DND-41 (cell line): Measurements from ENCODE around the gene IQCH.
A peak's percentile ranks its signal among the peaks of the same experiment; 100 is the strongest.
"Not testable (repeated sequence)": the region's sequence is repeated elsewhere in the genome, so short reads cannot be mapped to it uniquely, and the experiment has no call there.

ENCODE experiments used
- ATAC-seq: fragments of 200-7000 bp; cut with Tn5 transposase; 3 replicates; pipeline ENCODE4 v1.9.1; 2021; ENCODE audit warnings: low read depth; ENCODE audit not compliant: insufficient read depth
- DNase-seq: peaks from one replicate; pipeline ENCODE4 v3.0.0-alpha.2; 2020
- H2AFZ ChIP-seq: 2 replicates; pipeline ENCODE4 v1.6.0; 2012; ENCODE audit warnings: low read depth, low read length
- H3K27ac ChIP-seq: 2 replicates; pipeline ENCODE4 v1.5.1; 2012; ENCODE audit warnings: low read length, inconsistent platforms
- H3K27me3 ChIP-seq: fragments of 200-600 bp; sonication (generic); 2 replicates; pipeline ENCODE4 v1.6.0; 2012; ENCODE audit warnings: low read length, mild to moderate bottlenecking, inconsistent platforms; ENCODE audit not compliant: insufficient read depth, poor library complexity
- H3K36me3 ChIP-seq: 2 replicates; pipeline ENCODE4 v1.5.1; 2012; ENCODE audit warnings: low read length, inconsistent platforms; ENCODE audit not compliant: insufficient read depth
- H3K4me1 ChIP-seq: 2 replicates; pipeline ENCODE4 v1.5.1; 2012; ENCODE audit warnings: mild to moderate bottlenecking, low read length; ENCODE audit not compliant: insufficient read depth
- H3K4me2 ChIP-seq: 2 replicates; pipeline ENCODE4 v1.6.0; 2012; ENCODE audit warnings: mild to moderate bottlenecking, moderate library complexity, low read length, inconsistent platforms; ENCODE audit not compliant: insufficient read depth
- H3K4me3 ChIP-seq, 2 experiments: fragments of 200-600 bp in 1 of 2; shearing (Covaris generic) in 1 of 2; 2 replicates each; pipeline ENCODE4 v1.5.1; 2012 to 2016; ENCODE audit warnings: inconsistent platforms in 2 of 2, low read length in 2 of 2, mild to moderate bottlenecking in 2 of 2, low read depth in 1 of 2, moderate library complexity in 1 of 2
- H3K79me2 ChIP-seq: 2 replicates; pipeline ENCODE4 v1.6.0; 2012; ENCODE audit warnings: low read length, inconsistent platforms; ENCODE audit not compliant: insufficient read depth
- H3K9ac ChIP-seq: 2 replicates; pipeline ENCODE4 v1.6.0; 2012; ENCODE audit warnings: low read depth, mild to moderate bottlenecking, inconsistent platforms, low read length, moderate library complexity
- H3K9me3 ChIP-seq: 2 replicates; pipeline ENCODE4 v1.5.1; 2012; ENCODE audit warnings: low read length, moderate library complexity, mild to moderate bottlenecking, inconsistent platforms; ENCODE audit not compliant: insufficient read depth, severe bottlenecking
- H4K20me1 ChIP-seq: 2 replicates; pipeline ENCODE4 v1.6.0; 2012; ENCODE audit warnings: low read length; ENCODE audit not compliant: insufficient read depth
- CTCF ChIP-seq: IDR thresholded peaks from 2 replicates; pipeline ENCODE4 v1.5.1; 2012; ENCODE audit warnings: borderline replicate concordance, low read length, moderate library complexity, mild to moderate bottlenecking; ENCODE audit not compliant: poor library complexity, severe bottlenecking; ENCODE audit errors: extremely low read depth
- EZH2 ChIP-seq: IDR thresholded peaks from 3 replicates; pipeline ENCODE4 v1.6.1; 2012; ENCODE audit warnings: borderline replicate concordance, low read depth, mild to moderate bottlenecking, moderate library complexity, low read length, inconsistent platforms; ENCODE audit not compliant: severe bottlenecking

IQCH gene

GRCh38 chr15:67422296-67422695 lies 167.7 kb downstream of the IQCH start:
- Histone ChIP-seq H4K20me1 (no peaks in the 10 kb centered on the region), H3K4me1 (no peaks in the 10 kb centered on the region), H2AFZ (no peak overlapping the region), H3K4me2 (no peak overlapping the region), H3K9ac (no peak overlapping the region), H3K79me2 (no peaks in the 10 kb centered on the region), H3K27me3 (no peaks in the 10 kb centered on the region), H3K27ac (no peak overlapping the region), H3K4me3 (no peak overlapping the region), H3K9me3 (no peaks in the 10 kb centered on the region), H3K36me3 (no peaks in the 10 kb centered on the region)
- TF ChIP-seq CTCF (peak; percentile 25), EZH2 (no peak)
- ATAC-seq (no peak), DNase-seq (no peak)

GRCh38 chr15:67433495-67434099 lies 179.0 kb downstream of the IQCH start:
- Histone ChIP-seq H3K79me2 (no peaks in the 10 kb centered on the region), H3K27me3 (no peaks in the 10 kb centered on the region), H3K4me2 (no peak overlapping the region), H2AFZ (no peak overlapping the region), H3K36me3 (no peaks in the 10 kb centered on the region), H4K20me1 (no peaks in the 10 kb centered on the region), H3K4me1 (no peaks in the 10 kb centered on the region), H3K9ac (no peak overlapping the region), H3K4me3 (no peak overlapping the region), H3K9me3 (no peaks in the 10 kb centered on the region), H3K27ac (no peak overlapping the region)
- peak; percentile 29 for DNase-seq
- peak; percentile 74 for TF ChIP-seq CTCF
- TF ChIP-seq EZH2: no peak
- ATAC-seq: peak; percentile 54; the same call in 1 of the 3 replicates

GRCh38 chr15:67436351-67437250 lies 182.0 kb downstream of the IQCH start:
- not testable (repeated sequence) for H2AFZ ChIP-seq, H3K4me2 ChIP-seq, H3K4me1 ChIP-seq, H3K9ac ChIP-seq, ATAC-seq, H3K79me2 ChIP-seq, H3K27ac ChIP-seq, H3K4me3 ChIP-seq, H3K36me3 ChIP-seq, H3K27me3 ChIP-seq, H3K9me3 ChIP-seq, H4K20me1 ChIP-seq
- peak; percentile 5 for DNase-seq

- Histone ChIP-seq H3K27ac (no peak overlapping the region), H3K4me2 (no peak overlapping the region), H3K9me3 (no peaks in the 10 kb centered on the region), H4K20me1 (no peaks in the 10 kb centered on the region), H2AFZ (no peak overlapping the region), H3K27me3 (no peaks in the 10 kb centered on the region), H3K4me1 (no peaks in the 10 kb centered on the region), H3K4me3 (no peak overlapping the region), H3K36me3 (no peaks in the 10 kb centered on the region), H3K79me2 (no peaks in the 10 kb centered on the region), H3K9ac (no peak overlapping the region)
- ATAC-seq (no peak), DNase-seq (no peak)
- no peak for TF ChIP-seq EZH2
- TF ChIP-seq CTCF: no peak
Observed at GRCh38 chr15:67444100-67444499, 189.5 kb downstream of the IQCH start.
